GM23338 (cell line): Measurements from ENCODE around the gene RPP40.

ENCODE experiments used
- CREB1 ChIP-seq: fragments of 250-450 bp; sonication (Bioruptor Pico); IDR thresholded peaks from 2 replicates; pipeline ENCODE4 v1.5.0; 2020; ENCODE audit warnings: low read depth, mild to moderate bottlenecking, moderate library complexity
- EZH2 ChIP-seq: fragments of 200-600 bp; sonication (generic); IDR thresholded peaks from one replicate; pipeline ENCODE4 v1.8.0; 2017; ENCODE audit warnings: antibody characterized with exemption, mild to moderate bottlenecking, low read depth; ENCODE audit not compliant: unreplicated experiment
- EZH2phosphoT487 ChIP-seq: fragments of 200-600 bp; sonication (generic); IDR thresholded peaks from one replicate; pipeline ENCODE4 v1.8.1; 2018; ENCODE audit warnings: antibody characterized with exemption; ENCODE audit not compliant: unreplicated experiment
- POLR2AphosphoS5 ChIP-seq: IDR thresholded peaks from 2 replicates; pipeline ENCODE4 v1.6.1; 2016; ENCODE audit warnings: antibody characterized with exemption, low read depth
- ZNF331 ChIP-seq: fragments of 250-450 bp; sonication (Bioruptor Pico); IDR thresholded peaks from 2 replicates; pipeline ENCODE4 v1.5.0; 2020; ENCODE audit warnings: low read depth, mild to moderate bottlenecking, moderate library complexity
- TF ChIP-seq, protein P1 (sequence below), 2 experiments: fragments of 200-600 bp in 1 of 2; sonication (generic) in 1 of 2; conservative IDR thresholded peaks; 2 replicates each; pipeline versions ENCODE4 v1.5.1 to v1.6.1; 2016 to 2017; ENCODE audit warnings: antibody characterized with exemption in 2 of 2, low read depth in 2 of 2, mild to moderate bottlenecking in 2 of 2, moderate library complexity in 1 of 2
- TF ChIP-seq, protein P2 (sequence below): IDR thresholded peaks from one replicate; pipeline ENCODE4 v1.6.1; 2018; ENCODE audit warnings: antibody characterized with exemption; ENCODE audit not compliant: unreplicated experiment

- no peak for TF ChIP-seq POLR2AphosphoS5
- TF ChIP-seq, protein P1, sequence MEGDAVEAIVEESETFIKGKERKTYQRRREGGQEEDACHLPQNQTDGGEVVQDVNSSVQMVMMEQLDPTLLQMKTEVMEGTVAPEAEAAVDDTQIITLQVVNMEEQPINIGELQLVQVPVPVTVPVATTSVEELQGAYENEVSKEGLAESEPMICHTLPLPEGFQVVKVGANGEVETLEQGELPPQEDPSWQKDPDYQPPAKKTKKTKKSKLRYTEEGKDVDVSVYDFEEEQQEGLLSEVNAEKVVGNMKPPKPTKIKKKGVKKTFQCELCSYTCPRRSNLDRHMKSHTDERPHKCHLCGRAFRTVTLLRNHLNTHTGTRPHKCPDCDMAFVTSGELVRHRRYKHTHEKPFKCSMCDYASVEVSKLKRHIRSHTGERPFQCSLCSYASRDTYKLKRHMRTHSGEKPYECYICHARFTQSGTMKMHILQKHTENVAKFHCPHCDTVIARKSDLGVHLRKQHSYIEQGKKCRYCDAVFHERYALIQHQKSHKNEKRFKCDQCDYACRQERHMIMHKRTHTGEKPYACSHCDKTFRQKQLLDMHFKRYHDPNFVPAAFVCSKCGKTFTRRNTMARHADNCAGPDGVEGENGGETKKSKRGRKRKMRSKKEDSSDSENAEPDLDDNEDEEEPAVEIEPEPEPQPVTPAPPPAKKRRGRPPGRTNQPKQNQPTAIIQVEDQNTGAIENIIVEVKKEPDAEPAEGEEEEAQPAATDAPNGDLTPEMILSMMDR (conservative IDR thresholded peaks at IDR 0.05; ENCODE audit: low read depth in 2 of 2): no peak
- TF ChIP-seq, protein P2, sequence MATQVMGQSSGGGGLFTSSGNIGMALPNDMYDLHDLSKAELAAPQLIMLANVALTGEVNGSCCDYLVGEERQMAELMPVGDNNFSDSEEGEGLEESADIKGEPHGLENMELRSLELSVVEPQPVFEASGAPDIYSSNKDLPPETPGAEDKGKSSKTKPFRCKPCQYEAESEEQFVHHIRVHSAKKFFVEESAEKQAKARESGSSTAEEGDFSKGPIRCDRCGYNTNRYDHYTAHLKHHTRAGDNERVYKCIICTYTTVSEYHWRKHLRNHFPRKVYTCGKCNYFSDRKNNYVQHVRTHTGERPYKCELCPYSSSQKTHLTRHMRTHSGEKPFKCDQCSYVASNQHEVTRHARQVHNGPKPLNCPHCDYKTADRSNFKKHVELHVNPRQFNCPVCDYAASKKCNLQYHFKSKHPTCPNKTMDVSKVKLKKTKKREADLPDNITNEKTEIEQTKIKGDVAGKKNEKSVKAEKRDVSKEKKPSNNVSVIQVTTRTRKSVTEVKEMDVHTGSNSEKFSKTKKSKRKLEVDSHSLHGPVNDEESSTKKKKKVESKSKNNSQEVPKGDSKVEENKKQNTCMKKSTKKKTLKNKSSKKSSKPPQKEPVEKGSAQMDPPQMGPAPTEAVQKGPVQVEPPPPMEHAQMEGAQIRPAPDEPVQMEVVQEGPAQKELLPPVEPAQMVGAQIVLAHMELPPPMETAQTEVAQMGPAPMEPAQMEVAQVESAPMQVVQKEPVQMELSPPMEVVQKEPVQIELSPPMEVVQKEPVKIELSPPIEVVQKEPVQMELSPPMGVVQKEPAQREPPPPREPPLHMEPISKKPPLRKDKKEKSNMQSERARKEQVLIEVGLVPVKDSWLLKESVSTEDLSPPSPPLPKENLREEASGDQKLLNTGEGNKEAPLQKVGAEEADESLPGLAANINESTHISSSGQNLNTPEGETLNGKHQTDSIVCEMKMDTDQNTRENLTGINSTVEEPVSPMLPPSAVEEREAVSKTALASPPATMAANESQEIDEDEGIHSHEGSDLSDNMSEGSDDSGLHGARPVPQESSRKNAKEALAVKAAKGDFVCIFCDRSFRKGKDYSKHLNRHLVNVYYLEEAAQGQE: no peak
- no peak for TF ChIP-seq EZH2
- no peak for TF ChIP-seq ZNF331 (CRISPR knock-in tag)
- TF ChIP-seq CREB1 (CRISPR knock-in tag): no peak
- TF ChIP-seq EZH2phosphoT487: no peak
Measured at GRCh38 chr6:4975506-4975905, 28.3 kb downstream of the RPP40 start.
